ENCODE results near the gene TYW1. TPM values are rescaled to one million over a fixed set of nuclear protein-coding genes. Genes with fewer than 3 reads are reported as not detected.

TYW1 gene
- total and polyA plus RNA-seq, 2 of the 8 experiments (the other 6 are each of a cell fraction or from before 2014, with no cell fraction given): 8.8 to 16.2 TPM

GRCh38 chr7:66960192-66960591 lies 36.4 kb upstream of the TYW1 start:
- Histone ChIP-seq H3K27me3 (replicated peaks in 1 of 4; ENCODE audit: control insufficient read depth in 3 of 4, extremely low read depth in 1 of 4, insufficient read depth in 3 of 4, low read length in 3 of 4) (no peaks in the 10 kb centered on the region), H4K8ac (ENCODE audit: extremely low read depth, insufficient read depth, low read length) (no peak overlapping the region), H2BK5ac (ENCODE audit: low read depth, low read length) (no peak overlapping the region), H2BK12ac (ENCODE audit: low read depth, low read length) (no peak overlapping the region), H3K23me2 (ENCODE audit: low read depth, low read length) (no peaks in the 10 kb centered on the region), H3K4me2 (ENCODE audit: insufficient read depth in 1 of 2, low read depth in 2 of 2, low read length in 2 of 2) (no peak overlapping the region), H3K79me2 (ENCODE audit: control insufficient read depth in 1 of 2, insufficient read depth in 2 of 2, low read length in 2 of 2) (no peaks in the 10 kb centered on the region), H3K4me3 (ENCODE audit: extremely low read depth in 1 of 4, insufficient read depth in 2 of 4, low read depth in 3 of 4, low read length in 4 of 4) (no peak overlapping the region), H4K5ac (ENCODE audit: insufficient read length, low read depth, low read length) (no peak overlapping the region), H3K4me1 (replicated peaks in 1 of 4; ENCODE audit: control insufficient read depth in 3 of 4, insufficient read depth in 4 of 4, low read length in 3 of 4) (no peaks in the 10 kb centered on the region), H3K9me3 (ENCODE audit: insufficient read depth in 2 of 2, low read depth in 1 of 2, low read length in 1 of 2) (no peaks in the 10 kb centered on the region), H2BK20ac (ENCODE audit: low read length) (no peak overlapping the region), H2AK5ac (ENCODE audit: low read depth, low read length) (no peak overlapping the region), H2BK120ac (replicated peaks; ENCODE audit: low read depth, low read length) (no peak overlapping the region), H4K91ac (replicated peaks; ENCODE audit: insufficient read length, low read length) (no peak overlapping the region), H3K27ac (ENCODE audit: low read depth, low read length) (no peak overlapping the region), H3K23ac (ENCODE audit: insufficient read length) (no peak overlapping the region), H2BK15ac (ENCODE audit: low read length) (no peak overlapping the region), H3K56ac (replicated peaks; ENCODE audit: insufficient read length, low read depth, low read length) (no peak overlapping the region), H4K20me1 (replicated peaks in 1 of 2; ENCODE audit: control insufficient read depth in 1 of 2, insufficient read depth in 2 of 2, low read length in 2 of 2) (peaks cover 0 to 5% of the 10 kb centered on the region in 2 experiments), H2AFZ (ENCODE audit: low read length) (no peak overlapping the region), H3K9ac (replicated peaks in 1 of 4; ENCODE audit: extremely low read depth in 1 of 4, low read depth in 3 of 4, low read length in 3 of 4) (no peak overlapping the region), H3K14ac (ENCODE audit: insufficient read length) (no peak overlapping the region), H3K36me3 (ENCODE audit: control insufficient read depth in 2 of 4, insufficient read depth in 4 of 4, low read length in 3 of 4) (peaks cover 8 to 22% (median 13%) of the 10 kb centered on the region in 4 experiments), H3K18ac (ENCODE audit: extremely low read depth, low read length) (no peak overlapping the region), H3K79me1 (ENCODE audit: low read depth, low read length) (no peaks in the 10 kb centered on the region), H3K4ac (replicated peaks; ENCODE audit: insufficient read length, low read depth, low read length) (no peak overlapping the region)
- no peak for DNase-seq (ENCODE audit: low read depth in 1 of 2, low spot score in 2 of 2)
- WGBS, 2 experiments (ENCODE audit: extremely low coverage in 1 of 2, insufficient coverage in 1 of 2, insufficient read length in 1 of 2, insufficient replicate concordance in 2 of 2, low coverage in 1 of 2, low lambda C conversion rate in 2 of 2, missing lambda C conversion rate in 1 of 2): 98% methylated on average over 4 of the region's 4 CpGs; no CpG with 5 or more reads in 1 of the 2 experiments
- CTCF ChIA-PET (ENCODE audit: partially characterized antibody): no interaction called here
- POLR2A ChIA-PET (ENCODE audit: partially characterized antibody): interaction anchor here (2.2 kb wide), 1 partner anchor 20 kb away, joined by 4 read pairs; no protein-coding TSS in a partner anchor
- no peak for TF ChIP-seq SRF (IDR thresholded peaks at IDR 0.05; ENCODE audit: low read depth, low read length)
- no peak for TF ChIP-seq BCL11A (IDR thresholded peaks at IDR 0.05; ENCODE audit: low read depth in 2 of 2, low read length in 2 of 2)
- TF ChIP-seq HDAC6 (IDR thresholded peaks at IDR 0.05; ENCODE audit: low read depth, low read length): no peak
- FAIRE-seq: no peak

All from H1 (cell line).